Stimulated activated CD4-positive, alpha-beta T cell treated with anti-CD3 and anti-CD28 coated beads, Interleukin-1b, Interleukin-23, amount 100 ng/mL, for 48 hours (primary cell): ENCODE measurements around the gene FAM209B.
"Not testable (repeated sequence)": the region's sequence is repeated elsewhere in the genome, so short reads cannot be mapped to it uniquely, and the experiment has no call there.

Source experiments
- DNase-seq: peaks from one replicate; pipeline ENCODE4 v3.0.0-alpha.2; 2020

FAM209B gene

GRCh38 chr20:56542489-56543030 is 9.5 kb downstream of the FAM209B start:
- no peak for DNase-seq

DNA sequence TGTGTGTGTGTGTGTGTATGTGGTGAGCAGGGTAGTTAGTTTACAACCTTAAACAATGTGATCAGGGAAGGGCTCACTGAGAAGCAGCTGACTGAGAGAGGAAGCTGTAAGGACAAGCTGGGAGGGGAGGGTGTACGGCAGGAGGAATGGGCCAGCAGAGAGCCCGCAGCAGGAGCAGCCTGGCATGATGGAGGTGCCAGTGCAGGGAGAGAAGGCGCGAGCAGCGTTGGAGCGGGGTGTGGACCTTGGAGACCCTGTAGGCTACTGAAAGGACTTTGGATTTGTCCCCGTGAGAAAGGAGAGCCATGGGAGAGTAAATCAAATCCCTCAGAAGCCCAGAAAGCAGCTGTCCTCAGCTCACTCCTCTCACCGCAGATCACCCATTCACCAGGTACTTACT is 18.5 kb downstream of the FAM209B start:
- no peak for DNase-seq

GRCh38 chr20:56552911-56553629 is 20.0 kb downstream of the FAM209B start:
- no peak for DNase-seq

DNA sequence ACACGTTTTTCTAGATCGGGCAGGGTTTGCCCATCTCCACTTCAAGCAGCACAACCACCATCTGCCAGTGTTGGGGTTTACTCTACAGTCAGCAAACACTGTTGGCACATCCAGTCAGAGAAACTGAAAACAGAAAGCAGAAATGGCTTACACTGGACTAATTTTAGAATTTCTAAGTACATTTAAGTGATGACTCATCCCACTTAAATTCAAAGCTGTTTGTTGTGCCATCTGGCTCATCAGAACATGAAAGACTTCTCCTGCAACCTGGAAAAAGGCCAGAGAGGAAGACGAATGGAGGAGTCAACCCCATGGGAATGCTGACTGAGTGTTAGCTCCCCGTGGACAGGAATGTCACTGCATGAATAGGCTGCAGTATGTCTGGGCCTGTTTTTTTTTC is 21.8 kb downstream of the FAM209B start:
- no peak for DNase-seq

DNA sequence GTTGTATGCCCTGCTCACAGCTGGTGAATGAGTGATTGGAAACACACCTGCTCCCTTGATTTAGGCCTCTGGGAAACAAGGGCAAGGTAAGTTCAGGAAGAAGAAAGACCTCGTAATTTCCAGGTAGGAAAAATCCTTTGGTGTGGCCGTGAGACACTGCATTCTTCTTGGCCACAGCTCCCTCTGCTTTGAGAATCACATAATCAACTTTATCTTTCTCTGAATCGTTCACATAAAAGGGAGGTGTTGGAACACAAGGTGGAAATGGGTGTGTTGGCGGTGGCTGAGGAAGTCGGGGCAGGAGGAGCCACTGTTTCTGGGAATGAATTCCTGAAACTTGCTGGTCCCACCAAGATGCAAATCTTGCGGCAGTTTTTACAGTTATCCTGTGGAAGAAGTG is 25.9 kb downstream of the FAM209B start:
- no peak for DNase-seq

DNA sequence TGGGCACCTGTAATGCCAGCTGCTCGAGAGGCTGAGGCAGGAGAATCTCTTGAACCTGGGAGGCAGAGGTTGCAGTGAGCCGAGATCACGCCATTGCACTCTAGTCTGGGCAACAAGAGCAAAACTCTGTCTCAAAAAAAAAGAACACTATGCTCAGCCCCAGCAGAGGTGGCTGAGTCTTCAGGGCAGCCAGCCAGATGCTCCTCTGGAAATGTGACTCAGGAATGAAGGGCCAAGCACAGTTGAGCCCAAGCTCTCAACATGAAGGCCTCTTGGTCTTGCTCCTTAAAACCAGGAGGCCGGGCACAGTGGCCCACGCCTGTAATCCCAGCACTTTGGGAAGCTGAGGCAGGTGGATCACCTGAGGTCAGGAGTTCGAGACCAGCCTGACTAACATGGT is 31.5 kb downstream of the FAM209B start:
- not testable (repeated sequence) for DNase-seq

- DNase-seq: no peak
Observed at GRCh38 chr20:56565511-56565910, 32.5 kb downstream of the FAM209B start.

GRCh38 chr20:56566621-56567020 is 33.6 kb downstream of the FAM209B start:
- DNase-seq: no peak

DNA sequence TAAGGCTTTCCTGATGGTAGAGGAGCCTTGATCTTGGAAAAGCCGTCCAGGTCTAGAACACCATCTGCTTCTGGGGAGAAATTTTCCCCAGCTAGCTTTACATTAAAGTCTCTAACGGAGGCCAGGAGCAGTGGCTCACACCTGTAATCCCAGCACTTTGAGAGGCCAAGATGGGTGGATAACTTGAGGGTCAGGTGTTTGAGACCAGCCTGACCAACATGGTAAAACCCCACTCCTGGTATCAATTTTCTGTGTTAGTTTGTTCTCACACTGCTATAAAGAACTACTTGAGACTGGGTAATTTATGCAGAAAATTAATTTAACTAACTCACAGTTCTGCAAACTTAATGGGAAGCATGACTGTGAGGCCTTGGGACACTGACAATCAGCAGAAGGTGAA is 37.8 kb downstream of the FAM209B start:
- no peak for DNase-seq

- DNase-seq: no peak
Observed at GRCh38 chr20:56572172-56572571, 39.1 kb downstream of the FAM209B start.

- DNase-seq: no peak
Observed at GRCh38 chr20:56573986-56574385, 40.9 kb downstream of the FAM209B start.

DNA sequence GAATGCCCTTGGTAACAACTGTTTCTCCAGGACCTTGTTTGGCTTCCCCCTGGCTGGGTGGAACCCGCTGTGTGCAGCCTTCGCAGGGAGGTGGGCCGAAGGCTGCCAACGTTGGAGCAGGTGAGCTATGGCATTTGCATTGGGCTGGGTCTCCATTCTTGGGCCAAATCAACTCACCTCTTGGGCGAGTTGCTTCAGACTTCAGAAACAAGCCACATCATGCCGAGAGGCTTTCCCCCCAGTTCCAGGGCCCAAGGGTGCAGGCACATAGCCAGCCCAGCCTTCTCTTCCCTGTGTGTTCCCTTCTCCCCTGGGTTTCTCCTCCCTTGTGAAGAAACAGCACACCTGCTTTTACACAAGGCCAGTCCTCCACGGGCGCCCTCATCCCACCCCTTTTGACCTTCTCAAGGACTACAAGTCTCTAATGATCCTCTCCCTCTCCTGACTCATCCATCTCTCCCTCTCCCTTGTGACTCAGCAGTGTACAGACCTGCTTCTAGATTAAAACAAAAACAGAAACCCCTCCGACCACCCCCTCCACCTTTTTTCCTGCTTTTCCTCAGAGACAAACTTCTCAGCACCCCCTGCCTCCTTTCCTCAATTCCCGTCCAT is 41.6 kb downstream of the FAM209B start:
- no peak for DNase-seq

GRCh38 chr20:56575157-56575556 is 42.1 kb downstream of the FAM209B start:
- no peak for DNase-seq

DNA sequence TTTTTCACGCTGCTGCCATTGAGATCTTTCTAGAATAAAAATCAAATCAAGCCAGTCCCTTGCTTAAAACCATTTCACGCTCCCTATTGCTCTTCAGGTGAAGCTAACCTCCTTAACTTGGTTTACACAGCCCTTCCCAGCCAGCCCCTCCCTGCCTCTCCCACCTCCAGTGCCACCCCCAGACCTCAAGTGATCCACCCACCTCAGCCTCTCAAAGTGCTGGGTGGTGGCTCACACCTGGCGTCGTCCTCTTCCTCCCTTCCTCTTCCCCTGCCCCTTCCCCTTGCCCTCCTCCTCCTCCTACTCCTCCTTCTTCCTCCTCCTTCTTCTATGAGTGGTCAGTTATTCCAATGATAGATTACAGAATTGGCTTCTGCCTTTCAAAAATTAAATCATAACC is 42.9 kb downstream of the FAM209B start:
- no peak for DNase-seq

GRCh38 chr20:56579301-56579710 is 46.3 kb downstream of the FAM209B start:
- DNase-seq: no peak

- no peak for DNase-seq
Observed at GRCh38 chr20:56580226-56580625, 47.2 kb downstream of the FAM209B start.

- no peak for DNase-seq
Observed at GRCh38 chr20:56581701-56582100, 48.7 kb downstream of the FAM209B start.

DNA sequence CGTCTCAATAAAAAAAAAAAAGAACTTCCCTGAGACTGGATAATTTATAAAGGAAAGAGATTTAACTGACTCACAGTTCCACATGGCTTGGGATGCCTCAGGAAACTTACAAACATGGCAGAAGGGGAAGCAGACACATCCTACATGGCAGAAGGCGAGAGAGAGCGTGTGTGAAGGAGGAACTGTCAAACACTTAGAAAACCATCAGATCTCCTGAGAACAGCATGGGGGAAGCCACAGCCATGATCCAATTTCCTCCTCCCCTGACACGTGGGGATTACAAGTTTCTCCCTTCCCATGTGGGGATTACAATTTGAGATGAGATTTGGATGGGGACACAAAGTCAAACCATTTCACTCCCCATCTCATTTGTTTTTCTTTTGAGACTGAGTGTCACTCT is 49.5 kb downstream of the FAM209B start:
- DNase-seq: no peak

DNA sequence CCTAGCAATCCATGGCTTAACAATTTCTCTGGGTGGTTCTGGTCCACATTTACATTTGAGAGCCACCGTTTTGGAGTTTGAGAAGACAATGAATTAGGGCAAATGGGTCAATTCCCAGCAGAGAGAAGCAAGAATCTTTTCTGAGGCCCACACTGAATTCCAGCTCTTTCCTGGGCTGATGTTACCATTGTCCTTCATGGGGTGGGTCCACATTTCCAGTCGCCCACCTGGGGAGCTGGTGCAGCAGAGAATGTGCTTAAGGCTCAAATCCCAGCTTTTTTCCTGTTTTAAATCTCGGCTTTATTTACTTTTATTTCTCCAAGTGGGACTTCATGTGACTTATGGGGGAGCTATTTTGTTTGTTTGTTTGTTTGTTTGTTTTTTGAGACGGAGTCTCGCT is 51.9 kb downstream of the FAM209B start:
- no peak for DNase-seq
